Measurements from ENCODE around the gene LEKR1. TPM values are rescaled to one million over a fixed set of nuclear protein-coding genes. Genes with fewer than 3 reads are reported as not detected.

LEKR1 gene
- polyA plus RNA-seq, 1 donor from 2014 or later: 2.7 TPM

DNA sequence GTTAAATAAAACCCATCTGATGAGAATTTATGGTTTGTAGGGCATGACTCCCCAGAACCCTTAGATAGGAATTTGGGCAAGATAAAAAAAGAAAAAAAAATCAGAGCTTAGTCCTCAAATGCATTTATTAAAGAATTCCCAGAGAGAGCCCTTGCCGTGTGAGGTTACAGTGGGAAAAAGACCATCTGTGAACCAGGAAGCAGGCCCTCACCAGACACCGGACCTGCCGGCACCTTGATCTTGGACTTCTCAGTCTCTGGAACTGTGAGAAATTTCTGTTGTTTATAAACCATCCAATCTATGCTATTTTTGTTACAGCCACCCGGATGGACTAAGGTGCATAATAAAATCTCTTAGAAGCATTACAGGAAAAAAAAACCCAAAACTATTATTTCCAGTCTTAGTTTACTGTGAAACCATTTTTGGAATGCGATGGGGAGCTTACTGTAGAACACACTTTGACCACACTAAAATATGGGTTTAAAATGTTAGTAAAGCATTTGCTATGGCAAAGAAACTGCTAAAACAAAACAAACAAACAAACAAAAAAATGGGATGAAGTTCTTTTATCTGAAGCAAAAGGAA, 72.2 kb downstream of the LEKR1 start:
- Histone ChIP-seq H3K27me3 (ENCODE audit: insufficient read depth, low read depth, low read length) (no peaks in the 10 kb centered on the region), H3K27ac (ENCODE audit: low read length) (no peak overlapping the region), H3F3A (ENCODE audit: insufficient read depth, low read length, poor library complexity, severe bottlenecking) (no peaks in the 10 kb centered on the region), H3K9ac (ENCODE audit: low read length) (no peak overlapping the region), H3K4me2 (ENCODE audit: low read length) (no peak overlapping the region), H3K9me2 (ENCODE audit: insufficient read depth, low read length) (no peaks in the 10 kb centered on the region), H3K79me2 (replicated peaks; ENCODE audit: insufficient read depth, low read length) (no peaks in the 10 kb centered on the region), H3K4me3 (ENCODE audit: low read length) (no peak overlapping the region), H3K9me3 (ENCODE audit: low read length) (no peaks in the 10 kb centered on the region), H2AFZ (ENCODE audit: low read depth, low read length) (no peak overlapping the region), H4K20me1 (ENCODE audit: insufficient read depth) (no peaks in the 10 kb centered on the region), H3K36me3 (ENCODE audit: insufficient read depth, low read length) (no peaks in the 10 kb centered on the region)
- TF ChIP-seq EZH2 (IDR thresholded peaks at IDR 0.05; ENCODE audit: borderline replicate concordance, insufficient read depth, low read length, poor library complexity, severe bottlenecking) (no peak), POLR2AphosphoS5 (IDR thresholded peaks at IDR 0.05) (no peak), EP300 (conservative IDR thresholded peaks at IDR 0.05; ENCODE audit: poor library complexity, severe bottlenecking) (no peak), TAF1 (IDR thresholded peaks at IDR 0.05; ENCODE audit: low read depth) (no peak), MXI1 (conservative IDR thresholded peaks at IDR 0.05; ENCODE audit: poor library complexity, severe bottlenecking) (no peak), RAD21 (conservative IDR thresholded peaks at IDR 0.05) (no peak), SMC3 (conservative IDR thresholded peaks at IDR 0.05; ENCODE audit: poor library complexity) (no peak)
- TF ChIP-seq, protein P1, sequence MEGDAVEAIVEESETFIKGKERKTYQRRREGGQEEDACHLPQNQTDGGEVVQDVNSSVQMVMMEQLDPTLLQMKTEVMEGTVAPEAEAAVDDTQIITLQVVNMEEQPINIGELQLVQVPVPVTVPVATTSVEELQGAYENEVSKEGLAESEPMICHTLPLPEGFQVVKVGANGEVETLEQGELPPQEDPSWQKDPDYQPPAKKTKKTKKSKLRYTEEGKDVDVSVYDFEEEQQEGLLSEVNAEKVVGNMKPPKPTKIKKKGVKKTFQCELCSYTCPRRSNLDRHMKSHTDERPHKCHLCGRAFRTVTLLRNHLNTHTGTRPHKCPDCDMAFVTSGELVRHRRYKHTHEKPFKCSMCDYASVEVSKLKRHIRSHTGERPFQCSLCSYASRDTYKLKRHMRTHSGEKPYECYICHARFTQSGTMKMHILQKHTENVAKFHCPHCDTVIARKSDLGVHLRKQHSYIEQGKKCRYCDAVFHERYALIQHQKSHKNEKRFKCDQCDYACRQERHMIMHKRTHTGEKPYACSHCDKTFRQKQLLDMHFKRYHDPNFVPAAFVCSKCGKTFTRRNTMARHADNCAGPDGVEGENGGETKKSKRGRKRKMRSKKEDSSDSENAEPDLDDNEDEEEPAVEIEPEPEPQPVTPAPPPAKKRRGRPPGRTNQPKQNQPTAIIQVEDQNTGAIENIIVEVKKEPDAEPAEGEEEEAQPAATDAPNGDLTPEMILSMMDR (IDR thresholded peaks at IDR 0.05; ENCODE audit: poor library complexity, severe bottlenecking): no peak
- TF ChIP-seq, protein P2, sequence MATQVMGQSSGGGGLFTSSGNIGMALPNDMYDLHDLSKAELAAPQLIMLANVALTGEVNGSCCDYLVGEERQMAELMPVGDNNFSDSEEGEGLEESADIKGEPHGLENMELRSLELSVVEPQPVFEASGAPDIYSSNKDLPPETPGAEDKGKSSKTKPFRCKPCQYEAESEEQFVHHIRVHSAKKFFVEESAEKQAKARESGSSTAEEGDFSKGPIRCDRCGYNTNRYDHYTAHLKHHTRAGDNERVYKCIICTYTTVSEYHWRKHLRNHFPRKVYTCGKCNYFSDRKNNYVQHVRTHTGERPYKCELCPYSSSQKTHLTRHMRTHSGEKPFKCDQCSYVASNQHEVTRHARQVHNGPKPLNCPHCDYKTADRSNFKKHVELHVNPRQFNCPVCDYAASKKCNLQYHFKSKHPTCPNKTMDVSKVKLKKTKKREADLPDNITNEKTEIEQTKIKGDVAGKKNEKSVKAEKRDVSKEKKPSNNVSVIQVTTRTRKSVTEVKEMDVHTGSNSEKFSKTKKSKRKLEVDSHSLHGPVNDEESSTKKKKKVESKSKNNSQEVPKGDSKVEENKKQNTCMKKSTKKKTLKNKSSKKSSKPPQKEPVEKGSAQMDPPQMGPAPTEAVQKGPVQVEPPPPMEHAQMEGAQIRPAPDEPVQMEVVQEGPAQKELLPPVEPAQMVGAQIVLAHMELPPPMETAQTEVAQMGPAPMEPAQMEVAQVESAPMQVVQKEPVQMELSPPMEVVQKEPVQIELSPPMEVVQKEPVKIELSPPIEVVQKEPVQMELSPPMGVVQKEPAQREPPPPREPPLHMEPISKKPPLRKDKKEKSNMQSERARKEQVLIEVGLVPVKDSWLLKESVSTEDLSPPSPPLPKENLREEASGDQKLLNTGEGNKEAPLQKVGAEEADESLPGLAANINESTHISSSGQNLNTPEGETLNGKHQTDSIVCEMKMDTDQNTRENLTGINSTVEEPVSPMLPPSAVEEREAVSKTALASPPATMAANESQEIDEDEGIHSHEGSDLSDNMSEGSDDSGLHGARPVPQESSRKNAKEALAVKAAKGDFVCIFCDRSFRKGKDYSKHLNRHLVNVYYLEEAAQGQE (IDR thresholded peaks at IDR 0.05; ENCODE audit: borderline replicate concordance): no peak

DNA sequence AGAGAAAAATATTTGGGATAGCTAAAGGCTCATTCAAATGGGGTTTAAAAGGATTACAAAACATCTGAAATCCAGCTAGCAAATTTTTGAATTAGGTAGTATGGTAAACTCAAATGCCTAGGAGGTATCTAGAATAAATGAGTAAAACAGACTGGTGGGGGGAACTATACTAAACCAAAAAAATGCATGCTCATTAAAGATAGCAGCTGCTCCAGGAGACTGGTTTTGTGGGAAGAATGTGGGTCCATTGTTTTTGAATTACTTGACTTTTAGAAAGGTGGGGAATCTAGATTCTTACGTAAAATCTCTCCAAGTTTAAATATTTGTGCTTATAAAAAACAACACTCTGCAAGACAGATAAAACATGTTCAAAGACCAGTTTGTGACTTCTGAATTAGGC, 73.8 kb downstream of the LEKR1 start:
- H3F3A ChIP-seq (ENCODE audit: insufficient read depth, low read length, poor library complexity, severe bottlenecking): no peaks in the 10 kb centered on the region
- no peaks in the 10 kb centered on the region for H3K9me2 ChIP-seq (ENCODE audit: insufficient read depth, low read length)
- H3K36me3 ChIP-seq (ENCODE audit: insufficient read depth, low read length): no peaks in the 10 kb centered on the region
- no peaks in the 10 kb centered on the region for H4K20me1 ChIP-seq (ENCODE audit: insufficient read depth)
- no peaks in the 10 kb centered on the region for H3K79me2 ChIP-seq (replicated peaks; ENCODE audit: insufficient read depth, low read length)
- no peak overlapping the region for H3K27ac ChIP-seq (ENCODE audit: low read length)
- H3K9ac ChIP-seq (ENCODE audit: low read length): no peak overlapping the region
- no peak overlapping the region for H3K4me3 ChIP-seq (ENCODE audit: low read length)
- no peak overlapping the region for H2AFZ ChIP-seq (ENCODE audit: low read depth, low read length)
- no peak overlapping the region for H3K4me2 ChIP-seq (ENCODE audit: low read length)
- TF ChIP-seq EP300 (conservative IDR thresholded peaks at IDR 0.05; ENCODE audit: poor library complexity, severe bottlenecking): no peak
- TF ChIP-seq, protein P2 (IDR thresholded peaks at IDR 0.05; ENCODE audit: borderline replicate concordance): no peak
- TF ChIP-seq TAF1 (IDR thresholded peaks at IDR 0.05; ENCODE audit: low read depth): no peak
- TF ChIP-seq EZH2 (IDR thresholded peaks at IDR 0.05; ENCODE audit: borderline replicate concordance, insufficient read depth, low read length, poor library complexity, severe bottlenecking): no peak
- TF ChIP-seq SMC3 (conservative IDR thresholded peaks at IDR 0.05; ENCODE audit: poor library complexity): no peak
- no peak for TF ChIP-seq RAD21 (conservative IDR thresholded peaks at IDR 0.05)
- TF ChIP-seq MXI1 (conservative IDR thresholded peaks at IDR 0.05; ENCODE audit: poor library complexity, severe bottlenecking): no peak
- TF ChIP-seq, protein P1 (IDR thresholded peaks at IDR 0.05; ENCODE audit: poor library complexity, severe bottlenecking): no peak
- no peak for TF ChIP-seq POLR2AphosphoS5 (IDR thresholded peaks at IDR 0.05)
- H3K27me3 ChIP-seq (ENCODE audit: insufficient read depth, low read depth, low read length): no peaks in the 10 kb centered on the region
- H3K9me3 ChIP-seq (ENCODE audit: low read length): no peaks in the 10 kb centered on the region

All from neural cell (in vitro differentiated cells).